ENCODE data around the gene MRTFB. TPM values are rescaled to one million over a fixed set of nuclear protein-coding genes. Genes with fewer than 3 reads are reported as not detected.
A peak's percentile ranks its signal among the peaks of the same experiment; 100 is the strongest.

MRTFB gene
- total and polyA plus RNA-seq, 2 of the 13 experiments (the other 11 are each of a cell fraction or from before 2014, with no cell fraction given): 11.4 to 14.0 TPM

- TF ChIP-seq ZHX1 (CRISPR knock-in tag; IDR thresholded peaks at IDR 0.05; ENCODE audit: low read depth) (no peak), ZNF430 (CRISPR knock-in tag; IDR thresholded peaks at IDR 0.05) (no peak), ZNF709 (CRISPR knock-in tag; IDR thresholded peaks at IDR 0.05) (no peak)
These were observed 243.0 kb downstream of the MRTFB start (continued) for GRCh38 chr16:14314116-14314515.

GRCh38 chr16:14315683-14316320 is 244.7 kb downstream of the MRTFB start:
- H3K9me3 ChIP-seq (ENCODE audit: low read length): no peaks in the 10 kb centered on the region
- peaks cover 9 to 10% of the 10 kb centered on the region in 2 experiments; a peak in 4 of 5 replicates for H3K36me3 ChIP-seq (replicated peaks in 1 of 2; ENCODE audit: control insufficient read depth in 1 of 2, insufficient read depth in 2 of 2, low read length in 2 of 2)
- peaks cover 79% of the 10 kb centered on the region for H3K79me2 ChIP-seq (ENCODE audit: insufficient read depth, low read length)
- DNase-seq (ENCODE audit: low spot score) (peak; percentile 72), FAIRE-seq (no peak), ATAC-seq (peak; percentile 27)
- H4K20me1 ChIP-seq (ENCODE audit: insufficient read depth, low read length): peaks cover 49% of the 10 kb centered on the region; the same call in 1 of the 2 replicates
- peaks cover 53% of the 10 kb centered on the region for H3K4me1 ChIP-seq (ENCODE audit: insufficient read depth, low read length)
- H3K4me2 ChIP-seq (ENCODE audit: low read depth, low read length): no peak overlapping the region
- intact Hi-C loops (cut with micrococcal nuclease; ENCODE audit: unreplicated experiment) (loop anchor here (5.0 kb wide), 1 partner anchor 46 kb away; no protein-coding TSS in a partner anchor), in situ Hi-C loops (cut with HindIII; ENCODE audit: extremely low pct_ligation_motif_present, low pct_unique_long_range_greater_than_20kb) (no loop called here)
- H3K4me3 ChIP-seq (replicated peaks in 1 of 3; ENCODE audit: insufficient read depth in 1 of 3, low read depth in 2 of 3, low read length in 3 of 3): no peak overlapping the region
- 70% methylated on average over 11 of the region's 11 CpGs for WGBS (ENCODE audit: low lambda C conversion rate)
- no peak overlapping the region for H2AFZ ChIP-seq (ENCODE audit: low read length)
- POLR2A ChIA-PET: interaction anchor here (0.6 kb wide), 1 partner anchor 41 kb away, joined by 3 read pairs; no protein-coding TSS in a partner anchor
- H3K9ac ChIP-seq (ENCODE audit: insufficient read depth, low read depth, low read length): no peak overlapping the region
- H3K27me3 ChIP-seq (ENCODE audit: control insufficient read depth in 1 of 2, insufficient read depth in 2 of 2, low read length in 2 of 2): no peaks in the 10 kb centered on the region
- CTCF ChIA-PET (ENCODE audit: low intra/inter-chr PET ratio, low total read pairs): no interaction called here
- BruUV-seq (replicated peaks): no TSS peak
- peak overlapping the region; percentile 1 for H3K27ac ChIP-seq (ENCODE audit: extremely low read length, insufficient read depth, low read length)
- no peak for TF ChIP-seq SOX6 (IDR thresholded peaks at IDR 0.05)
- peak; percentile 28; the same call in 1 of the 2 replicates for TF ChIP-seq SOX6 (CRISPR knock-in tag; IDR thresholded peaks at IDR 0.05)
- peak; percentile 59 for TF ChIP-seq SALL1 (CRISPR knock-in tag; IDR thresholded peaks at IDR 0.05)
- TF ChIP-seq ZNF362 (CRISPR knock-in tag; IDR thresholded peaks at IDR 0.05; ENCODE audit: borderline replicate concordance): peak; percentile 85; the same call in 1 of the 2 replicates
- no peak for TF ChIP-seq ZNF790 (CRISPR knock-in tag; IDR thresholded peaks at IDR 0.05; ENCODE audit: borderline replicate concordance)
- TF ChIP-seq REPIN1 (CRISPR knock-in tag; IDR thresholded peaks at IDR 0.05; ENCODE audit: borderline replicate concordance, low read depth): no peak
- no peak for TF ChIP-seq ZSCAN31 (CRISPR knock-in tag; IDR thresholded peaks at IDR 0.05; ENCODE audit: low read depth)
- no peak for TF ChIP-seq ZNF879 (CRISPR knock-in tag; IDR thresholded peaks at IDR 0.05)
- no peak for TF ChIP-seq JUNB (CRISPR knock-in tag; IDR thresholded peaks at IDR 0.05; ENCODE audit: borderline replicate concordance)
- TF ChIP-seq ETV5 (CRISPR knock-in tag; IDR thresholded peaks at IDR 0.05; ENCODE audit: borderline replicate concordance): no peak
- TF ChIP-seq ZNF777 (CRISPR knock-in tag; IDR thresholded peaks at IDR 0.05): no peak
- 0 out of 2 replicates have a peak, but pooled peaks have one; percentile 55 for TF ChIP-seq ZBTB33 (CRISPR knock-in tag; IDR thresholded peaks at IDR 0.05)
- no peak for TF ChIP-seq ZNF784 (CRISPR knock-in tag; IDR thresholded peaks at IDR 0.05; ENCODE audit: borderline replicate concordance)

Data from HepG2 (cell line).